ENCODE data around the gene STYK1.

GRCh38 chr12:10721651-10722501, 48.0 kb upstream of the STYK1 start:
- TF ChIP-seq CTCF (IDR thresholded peaks at IDR 0.05; ENCODE audit: insufficient read depth, low read length, poor library complexity, severe bottlenecking) (no peak), EZH2phosphoT487 (conservative IDR thresholded peaks at IDR 0.05; ENCODE audit: low read length) (no peak)
